ENCODE results near the gene ATAT1. TPM values are rescaled to one million over a fixed set of nuclear protein-coding genes. Genes with fewer than 3 reads are reported as not detected.
A peak's percentile ranks its signal among the peaks of the same experiment; 100 is the strongest.

The ATAT1 gene
- polyA plus RNA-seq, 4 donors = 6.5 to 28.2 (median 11.6) TPM

- DNase-seq = peak in 1 of 2 donors; percentile 49
- no peak for FAIRE-seq
- Histone ChIP-seq H3K27me3 (ENCODE audit: control insufficient read depth in 3 of 3, insufficient read depth in 3 of 3, low read length in 3 of 3) (no peaks in the 10 kb centered on the region), H3K9me3 (ENCODE audit: control insufficient read depth in 2 of 2, insufficient read depth in 1 of 2, low read depth in 1 of 2, low read length in 1 of 2) (no peaks in the 10 kb centered on the region), H3K4me1 (ENCODE audit: control insufficient read depth in 3 of 3, insufficient read depth in 2 of 3, low read depth in 1 of 3, low read length in 2 of 3) (no peaks in the 10 kb centered on the region), H3K27ac (ENCODE audit: low read depth in 1 of 3, low read length in 2 of 3) (no peak overlapping the region), H3K36me3 (ENCODE audit: control insufficient read depth in 3 of 3, insufficient read depth in 2 of 3, low read depth in 1 of 3, low read length in 3 of 3) (peaks cover 0 to 69% (median 2%) of the 10 kb centered on the region in 3 donors), H3K4me3 (ENCODE audit: low read depth in 1 of 3, low read length in 3 of 3) (no peak overlapping the region)
- 89 to 97% (median 96%) methylated on average over 3 of the region's 3 CpGs for WGBS, 3 donors
Observed at GRCh38 chr6:30635834-30636233, 9.2 kb downstream of the ATAT1 start.

GRCh38 chr6:30640481-30640880 lies 13.8 kb downstream of the ATAT1 start:
- Histone ChIP-seq H3K27ac (ENCODE audit: low read depth in 1 of 3, low read length in 2 of 3) (no peak overlapping the region), H3K9me3 (ENCODE audit: control insufficient read depth in 2 of 2, insufficient read depth in 1 of 2, low read depth in 1 of 2, low read length in 1 of 2) (no peaks in the 10 kb centered on the region), H3K27me3 (ENCODE audit: control insufficient read depth in 3 of 3, insufficient read depth in 3 of 3, low read length in 3 of 3) (no peaks in the 10 kb centered on the region), H3K4me3 (ENCODE audit: low read depth in 1 of 3, low read length in 3 of 3) (no peak overlapping the region), H3K4me1 (ENCODE audit: control insufficient read depth in 3 of 3, insufficient read depth in 2 of 3, low read depth in 1 of 3, low read length in 2 of 3) (peaks cover 0 to 12% (median 0%) of the 10 kb centered on the region in 3 donors), H3K36me3 (ENCODE audit: control insufficient read depth in 3 of 3, insufficient read depth in 2 of 3, low read depth in 1 of 3, low read length in 3 of 3) (peaks cover 4 to 73% (median 6%) of the 10 kb centered on the region in 3 donors)
- no peak for DNase-seq
- no peak for FAIRE-seq
- 70 to 76% (median 76%) methylated on average over 10 of the region's 10 CpGs for WGBS, 3 donors

GRCh38 chr6:30641048-30641447 lies 14.4 kb downstream of the ATAT1 start:
- Histone ChIP-seq H3K27me3 (ENCODE audit: control insufficient read depth in 3 of 3, insufficient read depth in 3 of 3, low read length in 3 of 3) (no peaks in the 10 kb centered on the region), H3K9me3 (ENCODE audit: control insufficient read depth in 2 of 2, insufficient read depth in 1 of 2, low read depth in 1 of 2, low read length in 1 of 2) (no peaks in the 10 kb centered on the region), H3K4me1 (ENCODE audit: control insufficient read depth in 3 of 3, insufficient read depth in 2 of 3, low read depth in 1 of 3, low read length in 2 of 3) (peaks cover 0 to 16% (median 2%) of the 10 kb centered on the region in 3 donors), H3K4me3 (ENCODE audit: low read depth in 1 of 3, low read length in 3 of 3) (no peak overlapping the region), H3K27ac (ENCODE audit: low read depth in 1 of 3, low read length in 2 of 3) (no peak overlapping the region), H3K36me3 (ENCODE audit: control insufficient read depth in 3 of 3, insufficient read depth in 2 of 3, low read depth in 1 of 3, low read length in 3 of 3) (peaks cover 4 to 76% (median 8%) of the 10 kb centered on the region in 3 donors)
- DNase-seq = no peak
- FAIRE-seq = no peak
- 64 to 94% (median 82%) methylated on average over 1 of the region's 1 CpG for WGBS, 3 donors

GRCh38 chr6:30643656-30644055 lies 17.0 kb downstream of the ATAT1 start:
- no peak for FAIRE-seq
- peaks cover 4 to 59% (median 6%) of the 10 kb centered on the region in 3 donors for H3K36me3 ChIP-seq (ENCODE audit: control insufficient read depth in 3 of 3, insufficient read depth in 2 of 3, low read depth in 1 of 3, low read length in 3 of 3)
- DNase-seq = peak in 1 of 2 donors; percentile 38
- WGBS, 3 donors = 65 to 83% (median 77%) methylated on average over 2 of the region's 2 CpGs
- H3K27ac ChIP-seq (ENCODE audit: low read depth in 1 of 3, low read length in 2 of 3) = no peak overlapping the region
- H3K4me3 ChIP-seq (ENCODE audit: low read depth in 1 of 3, low read length in 3 of 3) = no peak overlapping the region
- H3K9me3 ChIP-seq (ENCODE audit: control insufficient read depth in 2 of 2, insufficient read depth in 1 of 2, low read depth in 1 of 2, low read length in 1 of 2) = no peaks in the 10 kb centered on the region
- H3K4me1 ChIP-seq (ENCODE audit: control insufficient read depth in 3 of 3, insufficient read depth in 2 of 3, low read depth in 1 of 3, low read length in 2 of 3) = peaks cover 0 to 24% (median 2%) of the 10 kb centered on the region in 3 donors
- H3K27me3 ChIP-seq (ENCODE audit: control insufficient read depth in 3 of 3, insufficient read depth in 3 of 3, low read length in 3 of 3) = no peaks in the 10 kb centered on the region

GRCh38 chr6:30644769-30645168 lies 18.1 kb downstream of the ATAT1 start:
- DNase-seq = peak; percentile 29 to 67
- H3K9me3 ChIP-seq (ENCODE audit: control insufficient read depth in 2 of 2, insufficient read depth in 1 of 2, low read depth in 1 of 2, low read length in 1 of 2) = no peaks in the 10 kb centered on the region
- FAIRE-seq = no peak
- H3K27ac ChIP-seq (ENCODE audit: low read depth in 1 of 3, low read length in 2 of 3) = peak overlapping the region in 1 of 3 donors; percentile 4
- peaks cover 4 to 57% (median 6%) of the 10 kb centered on the region in 3 donors for H3K36me3 ChIP-seq (ENCODE audit: control insufficient read depth in 3 of 3, insufficient read depth in 2 of 3, low read depth in 1 of 3, low read length in 3 of 3)
- H3K27me3 ChIP-seq (ENCODE audit: control insufficient read depth in 3 of 3, insufficient read depth in 3 of 3, low read length in 3 of 3) = no peaks in the 10 kb centered on the region
- peaks cover 0 to 24% (median 2%) of the 10 kb centered on the region in 3 donors for H3K4me1 ChIP-seq (ENCODE audit: control insufficient read depth in 3 of 3, insufficient read depth in 2 of 3, low read depth in 1 of 3, low read length in 2 of 3)
- 26 to 67% (median 30%) methylated on average over 5 of the region's 5 CpGs for WGBS, 3 donors
- no peak overlapping the region for H3K4me3 ChIP-seq (ENCODE audit: low read depth in 1 of 3, low read length in 3 of 3)

GRCh38 chr6:30645989-30646388 lies 19.3 kb downstream of the ATAT1 start:
- Histone ChIP-seq H3K27me3 (ENCODE audit: control insufficient read depth in 3 of 3, insufficient read depth in 3 of 3, low read length in 3 of 3) (no peaks in the 10 kb centered on the region), H3K4me3 (ENCODE audit: low read depth in 1 of 3, low read length in 3 of 3) (peak overlapping the region in 1 of 3 donors; percentile 71), H3K36me3 (ENCODE audit: control insufficient read depth in 3 of 3, insufficient read depth in 2 of 3, low read depth in 1 of 3, low read length in 3 of 3) (peaks cover 4 to 57% (median 6%) of the 10 kb centered on the region in 3 donors), H3K27ac (ENCODE audit: low read depth in 1 of 3, low read length in 2 of 3) (no peak overlapping the region), H3K9me3 (ENCODE audit: control insufficient read depth in 2 of 2, insufficient read depth in 1 of 2, low read depth in 1 of 2, low read length in 1 of 2) (no peaks in the 10 kb centered on the region), H3K4me1 (ENCODE audit: control insufficient read depth in 3 of 3, insufficient read depth in 2 of 3, low read depth in 1 of 3, low read length in 2 of 3) (peaks cover 0 to 24% (median 2%) of the 10 kb centered on the region in 3 donors)
- no peak for DNase-seq
- no peak for FAIRE-seq
- 59 to 81% (median 71%) methylated on average over 1 of the region's 1 CpG for WGBS, 3 donors

- Histone ChIP-seq H3K4me3 (ENCODE audit: low read depth in 1 of 3, low read length in 3 of 3) (peak within 1 kb of the TSS; percentile 63 to 92 (median 71)), H3K36me3 (ENCODE audit: control insufficient read depth in 3 of 3, insufficient read depth in 2 of 3, low read depth in 1 of 3, low read length in 3 of 3) (peaks cover 3 to 57% (median 8%) of the 10 kb centered on the region in 3 donors), H3K9me3 (ENCODE audit: control insufficient read depth in 2 of 2, insufficient read depth in 1 of 2, low read depth in 1 of 2, low read length in 1 of 2) (no peaks in the 10 kb centered on the region), H3K27ac (ENCODE audit: low read depth in 1 of 3, low read length in 2 of 3) (peak within 1 kb of the TSS; percentile 93 to 99 (median 97)), H3K27me3 (ENCODE audit: control insufficient read depth in 3 of 3, insufficient read depth in 3 of 3, low read length in 3 of 3) (no peaks in the 10 kb centered on the region), H3K4me1 (ENCODE audit: control insufficient read depth in 3 of 3, insufficient read depth in 2 of 3, low read depth in 1 of 3, low read length in 2 of 3) (peaks cover 0 to 24% (median 2%) of the 10 kb centered on the region in 3 donors)
- 8 to 11% (median 9%) methylated on average over 30 to 37 of the region's 37 CpGs for WGBS, 3 donors
- FAIRE-seq (no peak), DNase-seq (peak; percentile 94)
Observed at GRCh38 chr6:30646450-30647241, 20.0 kb downstream of the ATAT1 start, which contains the start of gene C6orf136. Gene C6orf136 (plus strand): TSS chr6:30647133. CDS start chr6:30647232, 99 bp downstream.

- FAIRE-seq (no peak), DNase-seq (peak; percentile 72 to 89)
- Histone ChIP-seq H3K27me3 (ENCODE audit: control insufficient read depth in 3 of 3, insufficient read depth in 3 of 3, low read length in 3 of 3) (no peaks in the 10 kb centered on the region), H3K9me3 (ENCODE audit: control insufficient read depth in 2 of 2, insufficient read depth in 1 of 2, low read depth in 1 of 2, low read length in 1 of 2) (no peaks in the 10 kb centered on the region), H3K4me3 (ENCODE audit: low read depth in 1 of 3, low read length in 3 of 3) (peak overlapping the region; percentile 63 to 92 (median 71)), H3K36me3 (ENCODE audit: control insufficient read depth in 3 of 3, insufficient read depth in 2 of 3, low read depth in 1 of 3, low read length in 3 of 3) (peaks cover under 1 to 55% (median 8%) of the 10 kb centered on the region in 3 donors), H3K27ac (ENCODE audit: low read depth in 1 of 3, low read length in 2 of 3) (peak overlapping the region; percentile 93 to 99 (median 97)), H3K4me1 (ENCODE audit: control insufficient read depth in 3 of 3, insufficient read depth in 2 of 3, low read depth in 1 of 3, low read length in 2 of 3) (peaks cover 0 to 24% (median 2%) of the 10 kb centered on the region in 3 donors)
- 0% methylated on average over 55 to 78 of the region's 78 CpGs for WGBS, 3 donors
Observed at GRCh38 chr6:30647242-30648116, 20.8 kb downstream of the ATAT1 start.
